HTERT RPE-1 (cell line): ENCODE data around the gene MRPS21.

ENCODE experiments used
- in situ Hi-C: fragments of 300-500 bp; cut with MboI; formaldehyde crosslinking; loops from 4 replicates; pipeline ENCODE4 v1.14.3; 2020; ENCODE audit warnings: low sequenced_read_pairs

Gene MRPS21

GRCh38 chr1:150293433-150294253 is at the start of gene MRPS21:
Gene MRPS21, plus strand, starts transcription at chr1:150293861. Its CDS starts 506 bp downstream, at chr1:150294367.
- in situ Hi-C loops: no loop called here

DNA sequence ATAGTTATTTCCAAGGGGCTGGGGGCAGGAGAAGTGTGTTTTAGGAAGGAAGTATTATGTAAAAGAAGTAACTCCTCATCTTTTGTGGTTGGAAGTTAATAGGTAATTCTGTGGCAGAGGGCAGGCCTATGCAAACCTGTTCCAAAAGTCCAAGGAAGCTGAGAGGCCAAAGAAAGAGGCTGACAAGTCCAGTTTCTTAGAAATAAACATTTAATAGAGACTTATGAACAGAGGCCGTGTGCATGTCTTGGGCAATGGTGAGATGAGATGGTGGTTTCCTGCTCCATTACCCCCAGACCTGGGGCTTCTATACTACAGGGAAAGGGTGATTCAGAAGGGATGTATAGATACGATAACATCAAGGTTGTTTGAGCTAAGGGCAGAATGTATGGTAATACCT is 43.7 kb upstream of the MRPS21 start:
- in situ Hi-C loops: no loop called here

DNA sequence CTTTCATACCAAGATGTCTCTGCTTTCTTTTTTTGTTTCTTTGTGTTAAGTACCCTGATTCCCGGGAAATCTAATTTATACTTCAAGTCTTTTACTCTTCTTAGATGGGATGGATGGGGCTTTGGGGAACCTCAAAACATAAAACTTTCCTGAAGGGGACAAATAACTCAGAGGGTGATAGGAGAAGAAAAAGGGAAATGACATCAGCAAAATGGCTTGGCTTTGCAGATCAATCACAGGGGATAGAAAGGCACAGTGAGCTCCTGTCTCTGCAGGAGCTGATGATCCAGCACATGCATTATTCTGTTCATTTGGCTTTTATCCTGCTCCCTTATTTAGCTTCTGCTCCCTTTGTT is 37.5 kb upstream of the MRPS21 start:
- in situ Hi-C loops: no loop called here

DNA sequence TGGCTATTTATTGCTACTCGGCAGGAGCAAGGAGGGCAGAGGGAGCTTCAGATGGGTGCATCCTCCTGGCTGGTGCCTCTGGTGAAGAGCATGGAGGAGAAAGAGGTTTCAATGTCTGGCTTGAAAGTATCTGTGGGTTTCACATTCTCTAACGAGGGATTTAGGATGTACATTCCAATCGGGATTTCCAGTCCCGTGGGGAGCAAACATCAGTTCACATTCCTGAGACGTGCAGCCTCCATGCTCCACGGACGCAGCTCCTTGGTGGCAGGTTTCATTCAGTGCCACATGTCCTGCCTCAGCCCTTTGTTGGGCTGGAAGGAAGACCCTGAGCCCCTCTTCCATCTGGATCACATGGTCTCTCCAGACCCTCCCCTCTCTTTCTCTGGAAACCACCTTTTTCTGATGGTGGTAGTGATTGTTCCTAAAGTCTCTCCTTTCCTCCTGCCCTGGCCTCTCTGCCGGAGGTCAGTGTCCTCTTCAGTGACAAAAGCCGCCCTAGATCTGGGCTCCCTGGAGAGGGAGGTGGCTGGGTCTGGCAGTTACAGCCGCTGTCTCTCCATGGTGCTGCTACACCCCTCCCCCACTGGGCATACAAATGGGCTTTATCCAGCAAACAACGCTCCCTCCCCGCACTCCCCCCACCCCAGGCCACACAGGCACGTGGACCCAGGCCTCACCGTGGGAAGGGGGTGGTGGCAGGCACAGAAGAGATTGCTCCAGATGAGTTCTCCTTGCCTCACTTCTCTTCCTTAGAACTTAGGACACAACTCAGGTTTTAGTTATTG is 36.9 kb upstream of the MRPS21 start:
- in situ Hi-C loops: no loop called here

DNA sequence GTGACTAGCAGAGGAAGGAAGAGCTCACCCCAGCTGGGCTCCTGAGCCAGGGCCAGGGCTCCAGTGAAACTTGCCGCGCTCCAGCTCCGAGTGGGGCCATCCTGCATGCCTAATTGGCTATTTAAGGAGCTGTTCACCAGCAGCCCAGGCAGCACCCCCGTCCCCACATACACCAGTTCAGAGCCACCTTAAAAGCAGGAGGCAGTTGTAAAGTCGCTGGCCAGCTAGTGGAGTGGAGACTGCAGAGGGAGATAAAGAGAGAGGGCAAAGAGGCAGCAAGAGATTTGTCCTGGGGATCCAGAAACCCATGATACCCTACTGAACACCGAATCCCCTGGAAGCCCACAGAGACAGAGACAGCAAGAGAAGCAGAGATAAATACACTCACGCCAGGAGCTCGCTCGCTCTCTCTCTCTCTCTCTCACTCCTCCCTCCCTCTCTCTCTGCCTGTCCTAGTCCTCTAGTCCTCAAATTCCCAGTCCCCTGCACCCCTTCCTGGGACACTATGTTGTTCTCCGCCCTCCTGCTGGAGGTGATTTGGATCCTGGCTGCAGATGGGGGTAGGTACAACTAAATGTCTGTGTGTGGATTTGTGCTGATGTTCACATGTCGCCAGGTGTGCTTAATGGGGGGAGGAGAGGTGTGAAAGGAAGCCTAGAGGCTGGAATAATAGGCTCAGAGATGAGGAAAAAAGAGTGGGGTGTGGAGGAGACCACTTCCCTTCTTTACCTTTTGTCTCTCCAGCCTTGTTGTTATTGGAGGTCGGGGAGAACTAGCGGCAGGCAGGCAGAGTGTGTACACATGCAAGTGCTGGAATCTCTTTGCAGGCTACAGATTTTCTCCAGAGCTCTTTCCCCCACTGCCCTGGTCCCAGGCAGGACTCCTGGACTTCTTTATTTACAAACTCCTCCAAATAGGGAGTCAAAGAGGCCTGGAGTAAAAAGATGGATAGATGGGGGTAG is 35.8 kb upstream of the MRPS21 start, which contains the start of gene CA14:
Gene CA14 (plus strand): TSS at position 151 of the 962 bp plus-strand sequence. CDS start 355 bp downstream, at position 506.
- in situ Hi-C loops: no loop called here

- in situ Hi-C loops: no loop called here
Measured at GRCh38 chr1:150259217-150259616, 34.4 kb upstream of the MRPS21 start.

DNA sequence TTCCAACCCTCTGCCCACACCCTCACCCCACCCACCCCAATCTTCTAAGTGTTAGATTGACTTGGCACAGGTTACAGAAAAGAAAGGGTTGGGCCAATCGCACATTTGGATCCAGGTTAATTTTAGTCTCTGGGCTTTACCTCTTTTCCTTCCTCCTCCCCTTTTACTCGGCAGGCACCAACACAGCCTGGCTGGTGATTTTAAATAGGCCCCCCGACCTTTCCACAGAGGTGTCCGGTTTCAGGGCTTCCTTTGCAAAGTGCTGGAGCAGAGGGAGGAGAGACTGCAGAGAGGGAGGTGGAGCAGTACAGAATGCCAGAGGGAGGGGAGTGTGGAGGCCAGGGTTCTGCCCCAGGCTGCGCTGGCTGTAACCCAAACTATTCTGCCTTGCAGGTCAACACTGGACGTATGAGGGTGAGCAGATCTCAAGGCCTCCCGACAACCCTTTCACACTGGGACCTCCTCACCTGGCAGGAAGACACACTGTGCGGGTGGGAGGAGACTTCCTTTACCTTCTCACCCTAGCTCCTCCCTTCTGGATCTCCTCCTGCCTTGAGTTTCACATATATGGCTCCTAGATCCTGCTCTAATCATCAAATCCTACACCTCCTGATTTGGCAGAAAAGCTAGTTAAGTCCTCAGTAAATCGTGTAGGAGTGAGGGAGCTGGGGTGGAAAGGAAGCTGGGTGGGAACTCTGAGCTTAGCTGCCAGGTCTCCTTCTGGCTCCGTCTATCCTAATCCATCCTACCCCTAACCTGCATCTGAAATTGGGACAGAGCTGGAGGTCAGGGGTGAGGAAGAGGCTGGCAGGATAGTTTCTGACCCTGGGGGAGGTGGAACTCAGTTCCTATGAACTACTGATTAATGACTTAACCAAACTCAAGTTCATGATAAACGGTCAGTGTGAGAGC is 33.6 kb upstream of the MRPS21 start:
- in situ Hi-C loops: no loop called here

DNA sequence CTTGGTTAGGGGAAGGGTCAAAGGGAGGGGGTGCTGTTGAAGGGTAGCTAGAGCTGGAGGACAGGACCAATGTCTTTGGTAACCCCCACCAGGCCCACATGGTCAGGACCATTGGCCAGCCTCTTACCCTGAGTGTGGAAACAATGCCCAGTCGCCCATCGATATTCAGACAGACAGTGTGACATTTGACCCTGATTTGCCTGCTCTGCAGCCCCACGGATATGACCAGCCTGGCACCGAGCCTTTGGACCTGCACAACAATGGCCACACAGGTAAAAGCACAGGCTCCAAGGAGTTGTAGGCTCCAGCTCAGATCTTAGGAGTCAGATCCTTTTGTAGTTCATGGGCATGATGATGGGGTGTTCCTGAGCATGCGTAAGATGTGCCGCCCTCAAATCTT is 32.3 kb upstream of the MRPS21 start:
- in situ Hi-C loops: no loop called here

DNA sequence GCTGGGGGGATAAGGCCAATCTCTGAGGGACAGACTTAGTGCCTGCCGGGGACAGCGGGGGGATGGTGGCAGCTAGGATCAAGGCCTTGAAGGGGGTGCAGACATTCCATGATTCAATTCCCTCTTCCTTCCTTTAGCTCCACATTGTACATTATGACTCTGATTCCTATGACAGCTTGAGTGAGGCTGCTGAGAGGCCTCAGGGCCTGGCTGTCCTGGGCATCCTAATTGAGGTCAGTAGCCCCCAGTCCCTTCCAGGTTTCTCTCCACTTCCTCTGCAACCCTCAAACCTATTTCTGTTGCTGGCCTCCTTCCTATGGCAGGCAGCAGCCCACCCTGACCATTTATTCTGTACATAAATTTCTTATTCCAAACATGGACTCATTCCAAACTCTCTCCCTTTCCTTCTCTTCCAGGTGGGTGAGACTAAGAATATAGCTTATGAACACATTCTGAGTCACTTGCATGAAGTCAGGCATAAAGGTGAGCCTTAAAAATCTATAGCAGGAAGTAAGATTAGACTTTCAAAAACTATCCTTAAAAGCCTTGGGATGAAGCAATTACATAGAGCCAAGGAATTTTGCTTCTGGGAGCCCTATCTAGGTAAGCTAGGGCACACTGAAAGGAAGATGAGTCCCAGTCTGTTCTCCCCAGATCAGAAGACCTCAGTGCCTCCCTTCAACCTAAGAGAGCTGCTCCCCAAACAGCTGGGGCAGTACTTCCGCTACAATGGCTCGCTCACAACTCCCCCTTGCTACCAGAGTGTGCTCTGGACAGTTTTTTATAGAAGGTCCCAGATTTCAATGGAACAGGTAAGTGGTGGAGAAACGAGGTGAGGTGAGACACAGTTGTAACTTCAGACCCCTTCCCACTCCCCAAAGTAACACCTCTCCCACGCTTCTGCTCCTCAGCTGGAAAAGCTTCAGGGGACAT is 31.0 kb upstream of the MRPS21 start:
- in situ Hi-C loops: no loop called here

GRCh38 chr1:150263549-150263948 is 30.1 kb upstream of the MRPS21 start:
- in situ Hi-C loops: no loop called here

DNA sequence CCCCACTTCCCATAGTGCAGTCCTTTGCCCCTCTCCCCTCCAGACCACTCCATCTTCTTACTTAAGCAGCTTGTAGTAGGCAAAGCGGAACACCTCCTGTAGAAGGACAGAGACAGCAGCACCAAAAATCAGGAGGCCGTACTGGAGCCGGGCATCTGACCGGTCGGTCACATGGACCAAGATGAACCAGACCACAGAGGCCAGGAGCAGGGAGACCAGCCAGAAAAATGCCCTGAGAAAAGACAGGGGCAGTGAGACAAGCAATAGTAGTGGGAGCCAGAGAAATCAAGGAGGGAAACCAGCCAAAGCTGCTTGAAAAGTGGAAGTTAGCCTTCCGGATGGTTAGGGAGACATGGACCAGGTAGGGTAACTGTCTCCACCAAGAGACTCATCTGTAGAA is 25.8 kb upstream of the MRPS21 start:
- in situ Hi-C loops: no loop called here

DNA sequence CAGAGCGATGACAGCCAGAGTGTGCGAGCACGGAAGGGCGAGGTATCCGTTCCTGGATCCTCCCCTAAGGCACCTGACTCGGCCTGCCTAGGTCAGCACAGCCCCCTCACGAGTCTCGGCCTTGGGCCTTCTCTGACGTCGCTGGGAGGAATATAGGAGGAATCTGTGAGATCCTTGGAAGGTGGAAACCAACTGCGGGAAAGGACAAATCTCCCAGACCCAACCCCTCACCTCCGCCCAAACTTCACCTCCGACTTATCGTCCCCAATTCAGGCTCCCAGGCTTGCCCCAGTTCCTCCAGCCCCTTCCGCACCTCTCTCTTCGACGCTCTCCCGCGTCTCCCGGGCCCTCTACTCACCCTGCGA is 25.3 kb upstream of the MRPS21 start:
- in situ Hi-C loops: no loop called here

DNA sequence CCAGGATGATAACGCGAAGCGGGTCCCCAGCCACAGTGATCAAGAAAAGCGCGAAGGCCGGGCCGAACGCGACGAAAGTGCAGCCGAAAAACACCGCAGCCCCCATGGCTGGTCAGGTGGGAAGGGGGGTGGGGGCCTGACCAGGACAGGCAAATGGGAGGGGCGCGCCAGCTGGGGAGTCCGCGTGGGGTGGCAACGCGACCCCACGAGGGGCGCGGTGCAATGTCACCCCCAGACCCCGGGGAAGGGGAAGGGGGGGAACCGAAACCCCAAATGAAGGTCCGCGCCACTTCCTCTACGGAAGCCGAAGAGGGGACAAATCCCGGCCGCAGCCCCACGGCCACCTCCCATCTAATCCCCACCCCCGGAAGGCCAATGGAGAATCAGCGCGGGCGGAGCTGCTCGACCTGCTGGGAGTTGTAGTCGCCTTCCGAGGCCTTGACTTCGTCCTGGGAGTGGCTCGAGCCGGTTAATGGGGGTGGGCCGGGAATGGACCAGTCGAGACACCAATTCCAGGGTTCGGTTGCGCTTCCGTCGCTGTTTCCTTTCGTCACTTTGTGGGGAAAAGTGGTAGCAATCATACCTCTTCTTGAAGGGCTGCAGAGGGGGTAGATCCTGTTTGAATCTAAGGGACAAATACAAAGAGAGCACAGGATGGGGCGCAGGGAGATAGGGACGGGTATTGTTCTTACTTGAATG is 24.8 kb upstream of the MRPS21 start, which contains the start of gene APH1A:
Gene APH1A (minus strand): TSS at position 312 of the 699 bp plus-strand sequence. CDS start 206 bp downstream, at position 106.
- in situ Hi-C loops: no loop called here

DNA sequence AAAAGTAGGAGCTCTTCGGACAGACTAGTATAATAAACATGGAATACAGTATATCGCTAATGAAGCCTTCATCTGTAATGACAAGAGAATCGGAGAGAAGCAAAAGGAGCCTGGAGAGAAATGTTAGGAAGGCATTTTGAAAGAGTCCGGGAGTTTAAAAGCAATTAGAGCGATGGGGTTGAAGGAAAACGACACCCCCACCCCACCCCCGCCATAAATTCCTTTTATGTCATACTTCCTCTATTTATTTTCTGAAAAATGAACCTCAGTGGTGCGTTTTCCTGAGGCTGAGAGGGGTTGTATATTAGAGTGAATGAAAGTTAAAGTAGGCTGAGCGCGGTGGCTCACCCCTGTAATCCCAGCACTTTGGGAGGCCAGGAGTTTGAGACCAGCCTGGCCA is 24.2 kb upstream of the MRPS21 start:
- in situ Hi-C loops: no loop called here

GRCh38 chr1:150271291-150271959 is 22.2 kb upstream of the MRPS21 start:
- in situ Hi-C loops: no loop called here

GRCh38 chr1:150273311-150273710 is 20.4 kb upstream of the MRPS21 start:
- in situ Hi-C loops: no loop called here

- in situ Hi-C loops: no loop called here
Measured at GRCh38 chr1:150280138-150280707, 13.4 kb upstream of the MRPS21 start.
